ENCODE results near the gene KLF3.

KLF3 gene

DNA sequence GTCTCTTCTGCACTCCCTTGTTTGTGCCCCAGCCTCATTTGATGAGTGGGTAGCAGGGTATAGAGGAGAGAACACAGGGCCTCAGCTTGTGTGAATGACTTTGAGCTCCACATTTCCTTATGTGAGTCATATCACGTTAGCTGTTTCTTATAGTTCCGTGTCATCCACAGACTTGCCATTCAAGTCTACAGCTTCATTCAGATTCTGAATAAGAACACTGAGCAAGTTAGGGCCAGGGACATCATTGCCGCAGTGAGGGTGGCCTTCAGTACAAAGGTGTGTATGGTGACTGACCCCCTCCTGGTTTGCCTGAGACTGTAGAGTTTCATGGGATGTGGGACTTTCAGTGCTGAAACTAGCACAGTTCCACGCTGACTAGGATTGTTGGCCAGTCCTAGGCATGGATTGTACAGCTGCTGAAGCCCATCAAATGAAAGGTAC is 23.6 kb downstream of the KLF3 start:
- DNase-seq (ENCODE audit: low read depth) = no peak
- H3K4me3 ChIP-seq (ENCODE audit: low read length) = no peak overlapping the region
- TF ChIP-seq, protein P1, sequence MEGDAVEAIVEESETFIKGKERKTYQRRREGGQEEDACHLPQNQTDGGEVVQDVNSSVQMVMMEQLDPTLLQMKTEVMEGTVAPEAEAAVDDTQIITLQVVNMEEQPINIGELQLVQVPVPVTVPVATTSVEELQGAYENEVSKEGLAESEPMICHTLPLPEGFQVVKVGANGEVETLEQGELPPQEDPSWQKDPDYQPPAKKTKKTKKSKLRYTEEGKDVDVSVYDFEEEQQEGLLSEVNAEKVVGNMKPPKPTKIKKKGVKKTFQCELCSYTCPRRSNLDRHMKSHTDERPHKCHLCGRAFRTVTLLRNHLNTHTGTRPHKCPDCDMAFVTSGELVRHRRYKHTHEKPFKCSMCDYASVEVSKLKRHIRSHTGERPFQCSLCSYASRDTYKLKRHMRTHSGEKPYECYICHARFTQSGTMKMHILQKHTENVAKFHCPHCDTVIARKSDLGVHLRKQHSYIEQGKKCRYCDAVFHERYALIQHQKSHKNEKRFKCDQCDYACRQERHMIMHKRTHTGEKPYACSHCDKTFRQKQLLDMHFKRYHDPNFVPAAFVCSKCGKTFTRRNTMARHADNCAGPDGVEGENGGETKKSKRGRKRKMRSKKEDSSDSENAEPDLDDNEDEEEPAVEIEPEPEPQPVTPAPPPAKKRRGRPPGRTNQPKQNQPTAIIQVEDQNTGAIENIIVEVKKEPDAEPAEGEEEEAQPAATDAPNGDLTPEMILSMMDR (conservative IDR thresholded peaks at IDR 0.05; ENCODE audit: low read depth, low read length) = no peak

DNA sequence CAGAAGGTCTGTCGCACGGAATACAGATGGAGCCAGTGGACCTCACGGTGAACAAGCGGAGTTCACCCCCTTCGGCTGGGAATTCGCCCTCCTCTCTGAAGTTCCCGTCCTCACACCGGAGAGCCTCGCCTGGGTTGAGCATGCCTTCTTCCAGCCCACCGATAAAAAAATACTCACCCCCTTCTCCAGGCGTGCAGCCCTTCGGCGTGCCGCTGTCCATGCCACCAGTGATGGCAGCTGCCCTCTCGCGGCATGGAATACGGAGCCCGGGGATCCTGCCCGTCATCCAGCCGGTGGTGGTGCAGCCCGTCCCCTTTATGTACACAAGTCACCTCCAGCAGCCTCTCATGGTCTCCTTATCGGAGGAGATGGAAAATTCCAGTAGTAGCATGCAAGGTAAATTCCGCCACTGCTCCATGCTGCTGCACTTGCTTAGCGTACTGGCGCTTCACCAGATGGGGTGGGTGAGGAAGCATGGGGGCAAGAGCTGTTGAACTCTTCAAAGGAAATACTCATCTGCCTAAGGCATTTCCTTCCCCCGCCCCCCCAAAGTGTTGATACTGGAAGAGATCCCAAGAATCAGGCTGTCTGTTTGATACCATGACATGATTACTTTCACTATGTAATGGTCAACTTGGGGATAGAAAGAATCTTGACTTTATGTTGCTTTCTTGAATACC is 24.8 kb downstream of the KLF3 start:
- DNase-seq (ENCODE audit: low read depth) = no peak

DNA sequence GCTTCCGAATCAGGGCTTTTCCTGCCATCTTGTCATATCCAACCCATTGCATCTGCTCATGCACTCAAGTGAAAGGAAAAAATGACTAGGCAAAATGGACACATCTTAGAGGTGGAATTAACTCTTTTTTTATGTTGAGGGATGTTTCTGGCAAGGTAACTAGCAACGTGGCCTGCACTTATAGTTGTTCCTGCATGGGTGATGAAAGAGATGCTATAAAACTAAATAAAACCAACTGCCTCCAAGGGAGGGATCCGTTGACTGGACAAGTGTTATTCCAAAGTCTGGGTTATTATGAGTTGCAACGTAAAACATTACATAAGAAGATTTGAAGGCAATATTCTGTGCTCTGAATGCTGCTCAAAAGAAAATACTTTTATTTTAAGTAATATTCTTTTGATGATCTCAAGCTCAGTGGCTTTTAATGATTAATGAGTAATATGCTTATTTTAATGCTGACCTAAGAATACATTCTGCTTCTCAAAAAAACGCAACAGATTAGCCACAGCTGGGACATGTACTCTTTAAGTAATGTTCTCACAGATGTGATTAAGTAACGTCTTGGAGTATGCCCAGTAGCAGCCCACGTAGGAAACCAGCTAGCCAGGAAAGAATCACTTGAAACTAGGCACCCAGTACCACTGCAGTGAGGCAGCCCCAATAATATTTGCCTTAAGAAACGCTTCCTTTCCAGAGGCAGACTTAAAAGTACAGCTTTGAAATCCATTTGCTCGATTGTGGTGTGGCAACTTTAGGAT is 27.4 kb downstream of the KLF3 start:
- TF ChIP-seq, protein P1 (conservative IDR thresholded peaks at IDR 0.05; ENCODE audit: low read depth, low read length) = no peak
- no peak overlapping the region for H3K4me3 ChIP-seq (ENCODE audit: low read length)
- DNase-seq (ENCODE audit: low read depth) = no peak

More for the DNA sequence above, 24.8 kb downstream of the KLF3 start:
- H3K4me3 ChIP-seq (ENCODE audit: low read length) = no peak overlapping the region
- TF ChIP-seq, protein P1 (conservative IDR thresholded peaks at IDR 0.05; ENCODE audit: low read depth, low read length) = no peak

DNA sequence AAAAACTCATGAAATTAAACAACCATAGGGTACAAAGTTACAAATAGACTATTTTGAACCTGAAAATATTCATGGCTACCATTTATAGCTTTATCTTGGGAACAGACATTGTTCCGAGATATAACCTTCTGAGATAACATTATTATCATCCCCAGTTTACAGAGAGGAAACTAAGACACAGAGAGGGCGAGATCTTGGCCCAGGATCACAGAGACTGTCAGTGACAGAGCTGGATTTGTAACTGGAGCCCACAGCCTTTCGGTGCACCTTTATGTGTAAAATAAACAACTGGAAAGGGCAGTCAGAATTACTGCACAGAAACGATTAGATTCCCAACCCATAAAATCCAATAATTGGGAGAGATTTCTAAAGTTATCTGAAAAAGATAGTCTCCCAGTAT is 28.4 kb downstream of the KLF3 start:
- DNase-seq (ENCODE audit: low read depth) = no peak
- H3K4me3 ChIP-seq (ENCODE audit: low read length) = no peak overlapping the region
- TF ChIP-seq, protein P1 (conservative IDR thresholded peaks at IDR 0.05; ENCODE audit: low read depth, low read length) = no peak

DNA sequence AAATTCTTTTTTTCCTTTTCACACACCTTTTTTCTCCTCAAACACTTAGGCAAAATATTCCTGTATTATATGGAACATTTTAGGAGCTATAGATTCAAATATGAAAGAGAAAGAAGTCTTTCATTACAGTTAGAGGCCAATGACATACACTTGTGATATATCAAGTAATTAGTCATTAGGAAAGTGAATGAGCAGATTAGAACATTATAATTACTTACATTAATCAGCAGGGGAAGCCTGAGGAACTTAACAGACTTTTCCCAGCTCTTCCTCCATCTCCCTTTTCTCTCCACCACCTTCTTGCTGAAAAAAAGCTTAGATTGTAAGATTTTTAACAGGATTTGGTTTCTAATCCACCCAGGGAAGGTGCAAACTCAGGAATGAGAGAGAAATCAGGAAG is 29.6 kb downstream of the KLF3 start:
- TF ChIP-seq, protein P1 (conservative IDR thresholded peaks at IDR 0.05; ENCODE audit: low read depth, low read length) = no peak
- DNase-seq (ENCODE audit: low read depth) = no peak
- no peak overlapping the region for H3K4me3 ChIP-seq (ENCODE audit: low read length)

DNA sequence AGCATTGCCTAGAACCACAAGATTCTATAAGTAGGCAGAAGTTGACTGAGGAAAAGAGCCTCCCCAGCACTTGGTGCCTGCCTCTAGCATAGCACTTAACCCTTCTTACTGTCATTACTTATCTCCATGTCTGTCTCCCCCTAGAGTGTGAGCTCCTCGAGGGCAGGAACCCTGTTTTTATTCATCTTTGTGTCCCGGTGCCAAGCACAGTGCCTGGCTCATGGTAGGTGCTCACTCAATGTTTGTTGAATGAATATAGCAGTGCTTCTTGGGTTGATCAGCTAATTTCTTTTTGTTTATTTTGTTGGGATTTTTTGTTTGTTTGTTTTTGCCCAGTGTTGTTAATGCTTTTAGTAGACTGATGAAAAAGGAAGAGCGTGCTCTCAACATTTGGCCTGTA is 30.3 kb downstream of the KLF3 start:
- H3K4me3 ChIP-seq (ENCODE audit: low read length) = no peak overlapping the region
- TF ChIP-seq, protein P1 (conservative IDR thresholded peaks at IDR 0.05; ENCODE audit: low read depth, low read length) = no peak
- DNase-seq (ENCODE audit: low read depth) = no peak

DNA sequence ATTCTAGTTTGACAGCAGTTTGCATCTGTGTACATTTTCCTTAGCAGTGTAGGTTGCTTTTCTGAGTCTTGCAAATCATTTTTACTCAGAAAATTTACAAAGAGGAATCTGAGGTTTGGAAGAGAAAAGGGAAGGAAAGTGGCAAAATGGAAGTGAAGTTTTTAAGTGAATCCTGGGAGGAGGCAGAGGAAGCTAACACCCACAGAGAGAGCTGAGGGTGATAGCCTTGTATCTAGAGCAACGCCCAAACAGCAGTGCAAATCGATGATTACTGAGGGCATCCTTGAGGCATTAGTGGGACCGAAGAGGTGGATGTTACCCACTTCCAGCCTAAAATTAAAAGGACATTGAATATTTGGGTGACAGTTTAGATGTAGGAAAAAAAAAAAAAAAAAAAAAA is 31.8 kb downstream of the KLF3 start:
- no peak overlapping the region for H3K4me3 ChIP-seq (ENCODE audit: low read length)
- DNase-seq (ENCODE audit: low read depth) = no peak
- TF ChIP-seq, protein P1 (conservative IDR thresholded peaks at IDR 0.05; ENCODE audit: low read depth, low read length) = no peak

Measured in retinal pigment epithelial cell (primary cell).